ENCODE results near the gene LHFPL6. TPM values are rescaled to one million over a fixed set of nuclear protein-coding genes. Genes with fewer than 3 reads are reported as not detected.
"Not testable (repeated sequence)": the region's sequence is repeated elsewhere in the genome, so short reads cannot be mapped to it uniquely, and the experiment has no call there.

The LHFPL6 gene
- total and polyA plus RNA-seq, 2 experiments from 2014 or later = 7.8 to 9.5 TPM

DNA sequence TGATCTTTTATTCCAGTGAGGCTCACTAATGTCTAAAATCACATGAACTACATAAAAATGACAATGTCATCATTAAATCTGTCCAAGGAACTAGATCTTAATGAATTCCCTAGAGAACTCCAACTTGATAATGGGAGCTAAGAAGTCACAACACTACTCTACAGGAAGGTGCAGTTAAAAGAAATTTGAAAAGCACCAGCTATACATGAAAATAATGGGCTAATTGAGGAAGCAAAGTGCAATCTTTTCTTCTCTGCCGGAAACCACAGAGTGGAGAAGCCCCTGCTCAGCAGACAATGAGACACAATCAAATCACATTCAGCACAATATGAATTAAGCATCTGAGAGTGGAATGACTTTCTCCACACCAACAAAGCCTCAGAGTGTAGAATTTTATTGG is 261.7 kb downstream of the LHFPL6 start (continued):
- TF ChIP-seq, protein P1, sequence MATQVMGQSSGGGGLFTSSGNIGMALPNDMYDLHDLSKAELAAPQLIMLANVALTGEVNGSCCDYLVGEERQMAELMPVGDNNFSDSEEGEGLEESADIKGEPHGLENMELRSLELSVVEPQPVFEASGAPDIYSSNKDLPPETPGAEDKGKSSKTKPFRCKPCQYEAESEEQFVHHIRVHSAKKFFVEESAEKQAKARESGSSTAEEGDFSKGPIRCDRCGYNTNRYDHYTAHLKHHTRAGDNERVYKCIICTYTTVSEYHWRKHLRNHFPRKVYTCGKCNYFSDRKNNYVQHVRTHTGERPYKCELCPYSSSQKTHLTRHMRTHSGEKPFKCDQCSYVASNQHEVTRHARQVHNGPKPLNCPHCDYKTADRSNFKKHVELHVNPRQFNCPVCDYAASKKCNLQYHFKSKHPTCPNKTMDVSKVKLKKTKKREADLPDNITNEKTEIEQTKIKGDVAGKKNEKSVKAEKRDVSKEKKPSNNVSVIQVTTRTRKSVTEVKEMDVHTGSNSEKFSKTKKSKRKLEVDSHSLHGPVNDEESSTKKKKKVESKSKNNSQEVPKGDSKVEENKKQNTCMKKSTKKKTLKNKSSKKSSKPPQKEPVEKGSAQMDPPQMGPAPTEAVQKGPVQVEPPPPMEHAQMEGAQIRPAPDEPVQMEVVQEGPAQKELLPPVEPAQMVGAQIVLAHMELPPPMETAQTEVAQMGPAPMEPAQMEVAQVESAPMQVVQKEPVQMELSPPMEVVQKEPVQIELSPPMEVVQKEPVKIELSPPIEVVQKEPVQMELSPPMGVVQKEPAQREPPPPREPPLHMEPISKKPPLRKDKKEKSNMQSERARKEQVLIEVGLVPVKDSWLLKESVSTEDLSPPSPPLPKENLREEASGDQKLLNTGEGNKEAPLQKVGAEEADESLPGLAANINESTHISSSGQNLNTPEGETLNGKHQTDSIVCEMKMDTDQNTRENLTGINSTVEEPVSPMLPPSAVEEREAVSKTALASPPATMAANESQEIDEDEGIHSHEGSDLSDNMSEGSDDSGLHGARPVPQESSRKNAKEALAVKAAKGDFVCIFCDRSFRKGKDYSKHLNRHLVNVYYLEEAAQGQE (IDR thresholded peaks at IDR 0.05; ENCODE audit: unreplicated experiment) = no peak
- no peak for TF ChIP-seq ZNF331 (CRISPR knock-in tag; IDR thresholded peaks at IDR 0.05; ENCODE audit: low read depth)
- TF ChIP-seq, protein P2, sequence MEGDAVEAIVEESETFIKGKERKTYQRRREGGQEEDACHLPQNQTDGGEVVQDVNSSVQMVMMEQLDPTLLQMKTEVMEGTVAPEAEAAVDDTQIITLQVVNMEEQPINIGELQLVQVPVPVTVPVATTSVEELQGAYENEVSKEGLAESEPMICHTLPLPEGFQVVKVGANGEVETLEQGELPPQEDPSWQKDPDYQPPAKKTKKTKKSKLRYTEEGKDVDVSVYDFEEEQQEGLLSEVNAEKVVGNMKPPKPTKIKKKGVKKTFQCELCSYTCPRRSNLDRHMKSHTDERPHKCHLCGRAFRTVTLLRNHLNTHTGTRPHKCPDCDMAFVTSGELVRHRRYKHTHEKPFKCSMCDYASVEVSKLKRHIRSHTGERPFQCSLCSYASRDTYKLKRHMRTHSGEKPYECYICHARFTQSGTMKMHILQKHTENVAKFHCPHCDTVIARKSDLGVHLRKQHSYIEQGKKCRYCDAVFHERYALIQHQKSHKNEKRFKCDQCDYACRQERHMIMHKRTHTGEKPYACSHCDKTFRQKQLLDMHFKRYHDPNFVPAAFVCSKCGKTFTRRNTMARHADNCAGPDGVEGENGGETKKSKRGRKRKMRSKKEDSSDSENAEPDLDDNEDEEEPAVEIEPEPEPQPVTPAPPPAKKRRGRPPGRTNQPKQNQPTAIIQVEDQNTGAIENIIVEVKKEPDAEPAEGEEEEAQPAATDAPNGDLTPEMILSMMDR (conservative IDR thresholded peaks at IDR 0.05; ENCODE audit: low read depth in 2 of 2) = no peak
- TF ChIP-seq ZNF114 (CRISPR knock-in tag; IDR thresholded peaks at IDR 0.05) = no peak
- no peak for TF ChIP-seq CREB1 (CRISPR knock-in tag; IDR thresholded peaks at IDR 0.05; ENCODE audit: low read depth)

DNA sequence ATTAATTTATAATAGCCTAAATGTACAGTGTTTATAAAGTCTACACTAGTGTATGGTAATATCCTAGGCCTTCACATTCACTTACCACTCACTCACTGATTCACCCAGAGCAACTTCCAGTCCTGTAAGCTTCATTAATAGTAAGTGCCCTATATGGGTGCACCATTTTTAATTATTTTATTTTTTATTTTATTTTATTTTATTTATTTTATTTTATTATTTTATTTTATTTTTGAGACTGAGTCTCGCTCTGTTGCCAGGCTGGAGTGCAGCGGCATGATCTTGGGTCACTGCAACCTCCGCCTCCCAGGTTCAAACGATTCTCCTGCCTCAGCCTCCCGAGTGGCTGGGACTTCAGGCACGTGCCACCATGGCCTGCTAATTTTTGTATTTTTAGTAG is 264.9 kb downstream of the LHFPL6 start:
- H3K27me3 Mint-ChIP-seq (ENCODE audit: insufficient read depth, low read depth, poor library complexity); H3K4me2 ChIP-seq; H3K27ac ChIP-seq (ENCODE audit: low read depth); H3K4me3 Mint-ChIP-seq; H3K36me3 Mint-ChIP-seq (ENCODE audit: low read depth); H3K36me3 ChIP-seq (ENCODE audit: insufficient read depth); H3K27ac Mint-ChIP-seq; H3K4me3 ChIP-seq; DNase-seq (ENCODE audit: low spot score); H4K20me1 ChIP-seq (replicated peaks; ENCODE audit: insufficient read depth); H3K9me2 ChIP-seq (ENCODE audit: insufficient read depth); H3K4me1 ChIP-seq (ENCODE audit: insufficient read depth); H3F3A ChIP-seq (replicated peaks; ENCODE audit: low read depth); H3K4me1 Mint-ChIP-seq; H3K79me2 ChIP-seq (replicated peaks; ENCODE audit: insufficient read depth); H3K9me3 Mint-ChIP-seq; H2AFZ ChIP-seq; ATAC-seq; H3K27me3 ChIP-seq (ENCODE audit: insufficient read depth): not testable (repeated sequence)

DNA sequence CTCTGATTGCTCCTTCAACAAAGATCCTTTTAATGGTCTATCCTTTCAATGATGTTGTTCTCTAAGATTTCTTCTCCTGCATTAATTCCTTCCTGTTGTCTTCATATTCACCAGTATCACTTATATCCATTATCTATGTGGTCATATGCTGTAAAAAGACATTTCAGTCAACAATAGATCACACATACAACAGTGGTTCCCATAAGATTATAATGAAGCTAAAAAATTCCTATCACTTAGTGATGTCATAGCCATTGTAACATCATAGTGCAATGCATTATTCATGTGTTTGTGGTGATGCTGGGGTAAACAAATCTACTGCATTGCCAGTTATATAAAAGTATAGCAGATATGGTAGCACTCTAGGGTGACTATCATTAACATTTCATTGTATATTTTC is 266.1 kb downstream of the LHFPL6 start:
- no peaks in the 10 kb centered on the region for H3K9me2 ChIP-seq (ENCODE audit: insufficient read depth)
- no peaks in the 10 kb centered on the region for H3F3A ChIP-seq (replicated peaks; ENCODE audit: low read depth)
- no peak overlapping the region for H3K4me3 ChIP-seq
- H3K4me1 Mint-ChIP-seq = peaks cover 10% of the 10 kb centered on the region; the same call in 2 of the 3 replicates
- no peak overlapping the region for H2AFZ ChIP-seq
- DNase-seq (ENCODE audit: low spot score) (no peak), ATAC-seq (no peak)
- peaks cover 11% of the 10 kb centered on the region for H3K9me3 Mint-ChIP-seq
- peaks cover 7% of the 10 kb centered on the region for H3K4me1 ChIP-seq (ENCODE audit: insufficient read depth)
- H3K4me2 ChIP-seq = no peak overlapping the region
- no peaks in the 10 kb centered on the region for H3K36me3 ChIP-seq (ENCODE audit: insufficient read depth)
- H3K4me3 Mint-ChIP-seq = no peak overlapping the region
- no peaks in the 10 kb centered on the region for H4K20me1 ChIP-seq (replicated peaks; ENCODE audit: insufficient read depth)
- peaks cover 4% of the 10 kb centered on the region for H3K27me3 Mint-ChIP-seq (ENCODE audit: insufficient read depth, low read depth, poor library complexity)
- no peak for TF ChIP-seq POLR2AphosphoS5 (IDR thresholded peaks at IDR 0.05; ENCODE audit: low read depth)
- H3K79me2 ChIP-seq (replicated peaks; ENCODE audit: insufficient read depth) = no peaks in the 10 kb centered on the region
- peaks cover 8% of the 10 kb centered on the region; the same call in 1 of the 3 replicates for H3K36me3 Mint-ChIP-seq (ENCODE audit: low read depth)
- no peak overlapping the region for H3K27ac Mint-ChIP-seq
- H3K27ac ChIP-seq (ENCODE audit: low read depth) = no peak overlapping the region
- no peaks in the 10 kb centered on the region for H3K27me3 ChIP-seq (ENCODE audit: insufficient read depth)

All from GM23338 (cell line).